Neuronal stem cell (in vitro differentiated cells): Measurements from ENCODE around the gene GNPTAB.

Experiments used
- DNase-seq: peaks from one replicate; pipeline ENCODE4 v3.0.0-alpha.2; 2013; ENCODE audit warnings: low spot score
- H2AFZ ChIP-seq: one replicate; pipeline ENCODE4 v1.6.1; 2013; ENCODE audit warnings: mild to moderate bottlenecking, low read length, inconsistent platforms
- H2AK5ac ChIP-seq: 2 replicates; pipeline ENCODE4 v1.6.1; 2013; ENCODE audit warnings: low read depth, mild to moderate bottlenecking, inconsistent platforms, low read length, moderate library complexity, mixed read lengths
- H2BK120ac ChIP-seq: 2 replicates; pipeline ENCODE4 v1.6.1; 2013; ENCODE audit warnings: low read depth, mild to moderate bottlenecking, inconsistent platforms, low read length, moderate library complexity, mixed read lengths
- H2BK12ac ChIP-seq: one replicate; pipeline ENCODE4 v1.6.1; 2013; ENCODE audit warnings: low read length, inconsistent platforms
- H2BK15ac ChIP-seq: 2 replicates; pipeline ENCODE4 v1.6.1; 2013; ENCODE audit warnings: mild to moderate bottlenecking, low read length, inconsistent platforms, mixed read lengths
- H2BK5ac ChIP-seq: one replicate; pipeline ENCODE4 v1.6.1; 2013; ENCODE audit warnings: inconsistent platforms, mild to moderate bottlenecking, low read length, moderate library complexity
- H3K14ac ChIP-seq: one replicate; pipeline ENCODE4 v1.6.1; 2013; ENCODE audit warnings: low read length, inconsistent platforms
- H3K18ac ChIP-seq: 2 replicates; pipeline ENCODE4 v1.6.1; 2013; ENCODE audit warnings: low read length, inconsistent platforms
- H3K23ac ChIP-seq: 2 replicates; pipeline ENCODE4 v1.6.1; 2013; ENCODE audit warnings: low read depth, mild to moderate bottlenecking, mixed read lengths, low read length, inconsistent platforms; ENCODE audit not compliant: poor library complexity
- H3K27ac ChIP-seq: replicated peaks from 3 replicates; pipeline ENCODE4 v1.5.1; 2013; ENCODE audit warnings: low read length, inconsistent platforms
- H3K27me3 ChIP-seq, 3 experiments: 2 replicates each; pipeline ENCODE4 v1.6.1; 2013; ENCODE audit warnings: low read length in 3 of 3, mild to moderate bottlenecking in 2 of 3, inconsistent platforms in 1 of 3, low read depth in 1 of 3, mixed read lengths in 1 of 3, moderate library complexity in 1 of 3; ENCODE audit not compliant: control insufficient read depth in 3 of 3, insufficient read depth in 3 of 3
- H3K36me3 ChIP-seq, 2 donors: replicated peaks in 1 of 2; 2 replicates each; pipeline ENCODE4 v1.6.1; 2013; ENCODE audit warnings: low read length in 2 of 2; ENCODE audit not compliant: control insufficient read depth in 2 of 2, insufficient read depth in 2 of 2
- H3K4ac ChIP-seq: 2 replicates; pipeline ENCODE4 v1.6.1; 2013; ENCODE audit warnings: inconsistent platforms, mild to moderate bottlenecking, low read length, moderate library complexity
- H3K4me1 ChIP-seq, 2 donors: 1 replicate in 1 of 2; 2 replicates in 1 of 2; pipeline ENCODE4 v1.6.1; 2013; ENCODE audit warnings: low read length in 2 of 2, low read depth in 1 of 2; ENCODE audit not compliant: control insufficient read depth in 2 of 2, insufficient read depth in 1 of 2
- H3K4me2 ChIP-seq: one replicate; pipeline ENCODE4 v1.6.1; 2013; ENCODE audit warnings: mild to moderate bottlenecking, low read length, inconsistent platforms; ENCODE audit not compliant: insufficient read depth, poor library complexity, severe bottlenecking
- H3K4me3 ChIP-seq, 2 donors: 2 replicates each; pipeline ENCODE4 v1.5.1; 2013; ENCODE audit warnings: low read length in 2 of 2, mild to moderate bottlenecking in 2 of 2, inconsistent platforms in 1 of 2, moderate library complexity in 1 of 2
- H3K79me1 ChIP-seq: one replicate; pipeline ENCODE4 v1.6.1; 2013; ENCODE audit warnings: low read depth, mild to moderate bottlenecking, inconsistent platforms, low read length, moderate library complexity
- H3K9ac ChIP-seq: one replicate; pipeline ENCODE4 v1.6.1; 2013; ENCODE audit warnings: mild to moderate bottlenecking, low read depth, low read length, inconsistent platforms; ENCODE audit not compliant: poor library complexity
- H3K9me3 ChIP-seq, 2 donors: replicated peaks in 1 of 2; 2 replicates each; pipeline versions ENCODE3 to v1.6.1; 2013; ENCODE audit warnings: low read length in 2 of 2, mild to moderate bottlenecking in 2 of 2, inconsistent platforms in 1 of 2, low read depth in 1 of 2, mixed read lengths in 1 of 2, moderate library complexity in 1 of 2; ENCODE audit not compliant: control insufficient read depth in 2 of 2, insufficient read depth in 1 of 2
- H4K8ac ChIP-seq: one replicate; pipeline ENCODE4 v1.6.1; 2013; ENCODE audit warnings: low read depth, mild to moderate bottlenecking, inconsistent platforms, low read length, moderate library complexity
- H4K91ac ChIP-seq: one replicate; pipeline ENCODE4 v1.6.1; 2013; ENCODE audit warnings: low read length, low read depth, mild to moderate bottlenecking, inconsistent platforms; ENCODE audit not compliant: poor library complexity
- WGBS, 2 donors: extraction: QIAGEN DNeasy Blood & Tissue Kit; methylation state at CpG; one replicate each; pipeline ENCODE4 v1.1.7; 2013; ENCODE audit warnings: missing lambda C conversion rate in 2 of 2, mixed read lengths in 1 of 2; ENCODE audit not compliant: insufficient read length in 2 of 2, insufficient replicate concordance in 1 of 2; ENCODE audit errors: extremely low coverage in 2 of 2; 5-methylcytosine and 5-hydroxymethylcytosine counted together

The GNPTAB gene

DNA sequence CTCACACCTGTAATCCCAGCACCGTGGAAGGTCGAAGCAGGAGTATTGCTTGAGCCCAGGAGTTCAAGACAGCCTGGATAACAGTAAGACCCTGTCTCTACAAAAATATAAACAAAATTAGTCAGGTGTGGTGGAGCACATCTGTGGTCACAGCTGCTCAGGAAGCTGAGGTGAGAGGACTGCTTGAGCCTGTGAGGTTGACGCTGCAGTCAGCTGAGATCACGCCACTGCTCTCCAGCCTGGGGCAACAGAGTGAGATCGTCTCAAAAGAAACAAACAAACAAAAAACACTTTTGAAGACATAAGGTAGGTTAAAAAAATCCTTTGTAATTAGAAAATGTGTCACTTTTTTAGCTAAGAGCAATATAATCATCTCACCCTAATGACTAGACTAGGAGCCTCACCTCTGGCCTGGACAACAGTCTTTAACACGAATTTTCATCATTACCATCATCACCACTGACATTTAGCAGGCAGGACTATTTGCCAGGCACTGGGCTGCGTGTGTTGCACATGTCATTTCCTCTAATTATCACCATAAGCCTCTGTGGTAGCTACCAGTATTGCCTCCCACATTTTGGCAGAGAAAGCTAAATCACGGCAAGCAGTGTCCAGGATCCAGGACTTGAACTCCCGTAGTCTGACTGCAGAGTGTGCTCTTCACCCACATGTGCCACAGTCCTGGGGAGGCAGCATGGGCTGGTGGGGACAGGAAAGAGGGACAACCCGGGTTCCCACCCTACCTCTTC lies 86.9 kb downstream of the GNPTAB start:
- Histone ChIP-seq H3K36me3 (peaks cover 1 to 18% of the 10 kb centered on the region in 2 donors), H2BK5ac (no peak overlapping the region)

DNA sequence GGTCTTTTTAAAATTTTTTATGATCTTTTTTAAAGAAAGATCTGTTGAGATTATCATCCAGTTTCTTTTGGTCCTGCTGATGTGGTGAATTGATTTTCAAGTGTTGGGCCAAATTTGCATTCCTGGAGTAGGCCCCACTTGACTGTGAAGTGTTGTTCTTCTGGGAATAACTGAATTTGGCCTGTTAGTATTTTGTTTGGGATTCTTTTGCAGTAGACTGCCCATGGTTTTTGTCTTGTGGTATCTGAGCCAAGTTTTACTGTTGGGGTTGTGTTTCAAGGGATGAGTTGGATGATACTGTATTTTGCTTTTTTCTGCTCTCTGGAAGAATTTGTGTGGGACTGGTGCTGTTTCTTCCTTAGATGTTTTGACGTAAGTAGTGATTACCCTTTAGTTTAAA lies 87.5 kb downstream of the GNPTAB start:
- Histone ChIP-seq H3K9ac (no peak overlapping the region), H2AK5ac (no peak overlapping the region), H4K8ac (no peak overlapping the region), H3K4ac (no peak overlapping the region), H3K27me3 (no peaks in the 10 kb centered on the region), H2AFZ (no peak overlapping the region), H2BK15ac (no peak overlapping the region), H3K4me2 (no peak overlapping the region), H3K14ac (no peak overlapping the region), H2BK120ac (no peak overlapping the region), H3K79me1 (no peaks in the 10 kb centered on the region), H2BK12ac (no peak overlapping the region), H3K9me3 (peaks cover 0 to 1% of the 10 kb centered on the region in 2 donors), H3K23ac (no peak overlapping the region), H3K18ac (no peak overlapping the region), H3K4me3 (no peak overlapping the region), H4K91ac (no peak overlapping the region), H3K4me1 (no peaks in the 10 kb centered on the region), H3K27ac (no peak overlapping the region), H3K36me3 (peaks cover 1 to 15% of the 10 kb centered on the region in 2 donors), H2BK5ac (no peak overlapping the region)
- no peak for DNase-seq
- no CpG with 5 or more reads among the region's 1 CpG for WGBS, 2 donors

More for the DNA sequence above, 86.9 kb downstream of the GNPTAB start:
- Histone ChIP-seq H4K8ac (no peak overlapping the region), H3K4me3 (no peak overlapping the region), H3K9ac (no peak overlapping the region), H3K27ac (no peak overlapping the region), H4K91ac (no peak overlapping the region), H3K4me2 (no peak overlapping the region), H2BK15ac (no peak overlapping the region), H3K9me3 (peaks cover 0 to 1% of the 10 kb centered on the region in 2 donors), H3K18ac (no peak overlapping the region), H3K4me1 (no peaks in the 10 kb centered on the region), H2AK5ac (no peak overlapping the region), H3K79me1 (no peaks in the 10 kb centered on the region), H2BK12ac (no peak overlapping the region), H2BK120ac (no peak overlapping the region), H3K4ac (no peak overlapping the region), H3K27me3 (no peaks in the 10 kb centered on the region), H3K14ac (no peak overlapping the region), H2AFZ (no peak overlapping the region), H3K23ac (no peak overlapping the region)
- no CpG with 5 or more reads among the region's 10 CpGs for WGBS, 2 donors
- DNase-seq: no peak

DNA sequence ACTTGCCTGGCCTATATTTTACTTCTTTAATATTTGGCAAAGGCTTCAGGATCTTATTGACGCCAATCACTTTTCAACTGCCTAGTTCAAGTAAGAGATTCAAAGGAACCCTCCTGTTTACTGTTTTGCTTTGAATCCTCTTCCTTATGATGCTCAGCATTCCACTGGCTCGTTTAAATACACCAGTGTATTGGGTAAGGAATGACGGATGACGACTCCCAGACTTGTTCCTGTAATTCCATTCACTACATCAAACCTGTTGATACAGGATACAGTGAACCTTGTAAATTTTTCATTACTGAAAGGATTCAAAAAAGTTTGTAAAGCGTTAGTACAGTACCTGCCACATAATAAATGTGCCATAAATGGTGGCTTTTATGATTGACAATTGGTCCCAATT lies 89.8 kb downstream of the GNPTAB start:
- WGBS, 2 donors: no CpG with 5 or more reads among the region's 5 CpGs
- no peak overlapping the region for H3K4me3 ChIP-seq

DNA sequence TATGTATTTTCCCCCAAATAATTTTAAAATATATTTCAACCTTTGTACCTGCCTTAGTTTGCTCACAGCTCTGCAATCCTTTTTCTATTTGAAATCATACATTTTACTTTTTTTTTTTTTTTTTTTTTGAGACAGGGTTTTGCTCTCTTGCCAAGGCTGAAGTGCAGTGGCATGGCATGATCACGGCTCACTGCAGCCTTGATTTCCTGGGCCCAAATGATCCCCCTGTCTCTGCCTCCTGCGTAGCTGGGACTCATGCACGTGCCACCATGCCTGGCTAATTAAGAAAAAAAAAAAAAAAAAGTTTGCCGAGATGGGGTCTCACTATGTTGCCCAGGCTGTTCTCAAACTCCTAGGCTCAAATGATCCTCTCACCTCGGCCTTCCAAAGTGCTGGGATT lies 90.2 kb downstream of the GNPTAB start:
- H3K4ac ChIP-seq: no peak overlapping the region
- no peak overlapping the region for H3K18ac ChIP-seq
- no peak overlapping the region for H3K4me3 ChIP-seq
- H3K4me1 ChIP-seq: no peaks in the 10 kb centered on the region
- H3K23ac ChIP-seq: no peak overlapping the region
- no peak overlapping the region for H2BK120ac ChIP-seq
- no peak overlapping the region for H3K14ac ChIP-seq
- H2BK5ac ChIP-seq: no peak overlapping the region
- no peaks in the 10 kb centered on the region for H3K79me1 ChIP-seq
- WGBS, 2 donors: no CpG with 5 or more reads among the region's 5 CpGs
- no peaks in the 10 kb centered on the region for H3K27me3 ChIP-seq
- H2AFZ ChIP-seq: no peak overlapping the region
- no peak overlapping the region for H2BK15ac ChIP-seq
- no peak overlapping the region for H2BK12ac ChIP-seq
- H3K9me3 ChIP-seq: peaks cover 0 to 1% of the 10 kb centered on the region in 2 donors
- H3K4me2 ChIP-seq: no peak overlapping the region
- H4K8ac ChIP-seq: no peak overlapping the region
- peaks cover 0 to 12% of the 10 kb centered on the region in 2 donors for H3K36me3 ChIP-seq
- no peak overlapping the region for H3K27ac ChIP-seq
- H4K91ac ChIP-seq: no peak overlapping the region
- H2AK5ac ChIP-seq: no peak overlapping the region
- H3K9ac ChIP-seq: no peak overlapping the region
- no peak for DNase-seq

More for the DNA sequence above, 89.8 kb downstream of the GNPTAB start:
- Histone ChIP-seq H3K27ac (no peak overlapping the region), H2BK12ac (no peak overlapping the region), H2BK5ac (no peak overlapping the region), H3K9ac (no peak overlapping the region), H3K18ac (no peak overlapping the region), H2BK15ac (no peak overlapping the region), H3K23ac (no peak overlapping the region), H3K79me1 (no peaks in the 10 kb centered on the region), H3K14ac (no peak overlapping the region), H2BK120ac (no peak overlapping the region), H3K4me1 (no peaks in the 10 kb centered on the region), H3K4ac (no peak overlapping the region), H4K91ac (no peak overlapping the region), H4K8ac (no peak overlapping the region), H3K36me3 (peaks cover 0 to 12% of the 10 kb centered on the region in 2 donors), H2AFZ (no peak overlapping the region), H3K27me3 (no peaks in the 10 kb centered on the region), H2AK5ac (no peak overlapping the region), H3K4me2 (no peak overlapping the region), H3K9me3 (peaks cover 0 to 1% of the 10 kb centered on the region in 2 donors)
- no peak for DNase-seq
